ENCODE results near the gene ANKHD1.

Gene ANKHD1

GRCh38 chr5:140545606-140546005, 144.0 kb downstream of the ANKHD1 start:
- DNase-seq, result no peak

- no peak for DNase-seq
Observed at GRCh38 chr5:140546851-140547507, 145.3 kb downstream of the ANKHD1 start.

GRCh38 chr5:140547508-140548299, 146.1 kb downstream of the ANKHD1 start, which contains the start of gene EIF4EBP3:
Gene EIF4EBP3, plus strand, starts transcription at chr5:140547662. Its CDS starts 76 bp downstream, at chr5:140547738.
- DNase-seq, result peak; percentile 92 to 95

GRCh38 chr5:140548300-140548688, 146.7 kb downstream of the ANKHD1 start:
- DNase-seq, result no peak

- no peak for DNase-seq
Observed at GRCh38 chr5:140548791-140549190, 147.2 kb downstream of the ANKHD1 start.

GRCh38 chr5:140549237-140550144, 147.9 kb downstream of the ANKHD1 start:
- DNase-seq, result peak in 1 of 2 experiments; percentile 19

GRCh38 chr5:140550147-140551079, 148.8 kb downstream of the ANKHD1 start:
- no peak for DNase-seq

- no peak for DNase-seq
Observed at GRCh38 chr5:140551872-140552271, 150.2 kb downstream of the ANKHD1 start.

- DNase-seq, result no peak
Observed at GRCh38 chr5:140553657-140554056, 152.0 kb downstream of the ANKHD1 start.

- DNase-seq, result no peak
Observed at GRCh38 chr5:140554454-140554853, 152.8 kb downstream of the ANKHD1 start.

GRCh38 chr5:140555747-140556312, 154.2 kb downstream of the ANKHD1 start:
- DNase-seq, result no peak

GRCh38 chr5:140556438-140556837, 154.8 kb downstream of the ANKHD1 start:
- DNase-seq, result no peak

- DNase-seq, result peak; percentile 95 to 97
Observed at GRCh38 chr5:140557136-140557805, 155.6 kb downstream of the ANKHD1 start, which contains the start of gene SRA1. Gene SRA1, minus strand, starts transcription at chr5:140557473. Its CDS starts 21 bp downstream, at chr5:140557452.

- no peak for DNase-seq
Observed at GRCh38 chr5:140557965-140558364, 156.3 kb downstream of the ANKHD1 start.

GRCh38 chr5:140558542-140558941, 156.9 kb downstream of the ANKHD1 start:
- DNase-seq, result no peak

- DNase-seq, result no peak
Observed at GRCh38 chr5:140560227-140560626, 158.6 kb downstream of the ANKHD1 start.

GRCh38 chr5:140561753-140562523, 160.3 kb downstream of the ANKHD1 start:
- no peak for DNase-seq

GRCh38 chr5:140563596-140563995, 162.0 kb downstream of the ANKHD1 start:
- DNase-seq, result peak in 1 of 2 experiments; percentile 43

GRCh38 chr5:140564196-140565023, 162.8 kb downstream of the ANKHD1 start, which contains the start of the genes APBB3 and SLC35A4:
Gene APBB3, minus strand, starts transcription at chr5:140564598. Its CDS starts 353 bp downstream, at chr5:140564245.
Gene SLC35A4, plus strand, starts transcription at chr5:140564828. Its CDS starts 2,342 bp downstream, at chr5:140567170.
- DNase-seq, result peak; percentile 98 to 99

Data from SHP77 (cell line).